Breast epithelium (tissue), 4 donors: Measurements from ENCODE around the gene FGGY. TPM values are rescaled to one million over a fixed set of nuclear protein-coding genes. Genes with fewer than 3 reads are reported as not detected.
"Not testable (repeated sequence)": the region's sequence is repeated elsewhere in the genome, so short reads cannot be mapped to it uniquely, and the experiment has no call there.

Experiments used
- DNase-seq, 2 donors: peaks; one replicate each; pipeline ENCODE4 v3.0.0-alpha.2; 2019; ENCODE audit warnings: low spot score in 2 of 2
- H3K27ac ChIP-seq, 2 donors: fragments of 200-600 bp; sonication (generic) in 1 of 2; one replicate each; pipeline ENCODE4 v1.5.1; 2016 to 2019; ENCODE audit warnings: mild to moderate bottlenecking in 1 of 2
- H3K27me3 ChIP-seq, 2 donors: fragments of 200-600 bp; sonication (generic) in 1 of 2; one replicate each; pipeline versions ENCODE4 v1.5.1 to v1.6.0; 2017 to 2019; ENCODE audit warnings: control low read depth in 1 of 2, mild to moderate bottlenecking in 1 of 2
- H3K36me3 ChIP-seq: fragments of 200-600 bp; one replicate; pipeline ENCODE4 v1.5.1; 2019
- H3K4me1 ChIP-seq, 2 donors: fragments of 200-600 bp; sonication (generic); one replicate each; pipeline ENCODE4 v1.5.1; 2016 to 2019; ENCODE audit warnings: control low read depth in 1 of 2
- H3K4me3 ChIP-seq, 3 donors: fragments of 200-600 bp; sonication (generic); 1 replicate in 2 of 3; 2 replicates in 1 of 3; pipeline ENCODE4 v1.5.1; 2016 to 2019; ENCODE audit warnings: mild to moderate bottlenecking in 3 of 3, moderate library complexity in 2 of 3
- H3K9me3 ChIP-seq, 2 donors: fragments of 200-600 bp; sonication (generic) in 1 of 2; one replicate each; pipeline ENCODE4 v1.5.1; 2016 to 2019; ENCODE audit warnings: control low read depth in 1 of 2
- CTCF ChIP-seq, 3 donors: fragments of 450-650 bp; IDR thresholded peaks; one replicate each; pipeline ENCODE4 v1.5.1; 2016 to 2017; ENCODE audit warnings: antibody characterized with exemption in 3 of 3, mild to moderate bottlenecking in 3 of 3, moderate library complexity in 3 of 3
- POLR2A ChIP-seq: fragments of 450-650 bp; IDR thresholded peaks from one replicate; pipeline ENCODE4 v1.6.1; 2016; ENCODE audit warnings: antibody characterized with exemption, mild to moderate bottlenecking, moderate library complexity
- POLR2AphosphoS5 ChIP-seq, 3 donors: sonication (generic); formaldehyde crosslinking; IDR thresholded peaks; one replicate each; pipeline ENCODE4 v1.6.1; 2017; ENCODE audit warnings: antibody characterized with exemption in 3 of 3
- intact Hi-C: fragments of 100-400 bp; cut with DNase I; formaldehyde crosslinking; loops from one replicate; pipeline ENCODE4 v1.15.1; 2023; ENCODE audit warnings: low total_unique reads
- total RNA-seq, 3 donors: library from RNA; depleted of rRNA; stranded (reverse); fragments of >200 nt; gene quantifications; one replicate each; pipeline ENCODE4 v1.1.0, GENCODE V29; 2016

FGGY gene
- total RNA-seq, 3 donors from 2014 or later, result 16.2 to 50.3 (median 29.2) TPM

- TF ChIP-seq CTCF (IDR thresholded peaks at IDR 0.05) (no peak), POLR2AphosphoS5 (IDR thresholded peaks at IDR 0.05) (no peak), POLR2A (no peak)
These were observed 233.2 kb downstream of the FGGY start for GRCh38 chr1:59530119-59530518.

GRCh38 chr1:59532102-59532501 lies 235.2 kb downstream of the FGGY start:
- TF ChIP-seq POLR2AphosphoS5 (IDR thresholded peaks at IDR 0.05) (no peak), CTCF (IDR thresholded peaks at IDR 0.05) (no peak), POLR2A (no peak)
- H3K36me3 ChIP-seq, result no peaks in the 10 kb centered on the region
- H3K4me1 ChIP-seq, result no peaks in the 10 kb centered on the region
- H3K27me3 ChIP-seq, result no peaks in the 10 kb centered on the region
- H3K9me3 ChIP-seq, result no peaks in the 10 kb centered on the region
- no peak for DNase-seq
- intact Hi-C loops, result no loop called here
- H3K4me3 ChIP-seq, result no peak overlapping the region
- no peak overlapping the region for H3K27ac ChIP-seq

More at GRCh38 chr1:59530119-59530518, 233.2 kb downstream of the FGGY start:
- no peak for DNase-seq
- Histone ChIP-seq H3K4me1 (no peaks in the 10 kb centered on the region), H3K27ac (no peak overlapping the region), H3K4me3 (no peak overlapping the region), H3K9me3 (no peaks in the 10 kb centered on the region), H3K36me3 (no peaks in the 10 kb centered on the region), H3K27me3 (no peaks in the 10 kb centered on the region)
- intact Hi-C loops, result no loop called here

GRCh38 chr1:59538476-59538875 lies 241.6 kb downstream of the FGGY start:
- DNase-seq, H3K9me3 ChIP-seq, H3K4me3 ChIP-seq, H3K27me3 ChIP-seq, intact Hi-C loops, H3K27ac ChIP-seq, H3K36me3 ChIP-seq, H3K4me1 ChIP-seq: not testable (repeated sequence)

GRCh38 chr1:59539961-59540681 lies 243.2 kb downstream of the FGGY start:
- H3K27me3 ChIP-seq, result no peaks in the 10 kb centered on the region
- no peak for DNase-seq
- no peaks in the 10 kb centered on the region for H3K4me1 ChIP-seq
- no peak overlapping the region for H3K4me3 ChIP-seq
- no peaks in the 10 kb centered on the region for H3K9me3 ChIP-seq
- TF ChIP-seq POLR2AphosphoS5 (IDR thresholded peaks at IDR 0.05) (no peak), POLR2A (no peak), CTCF (IDR thresholded peaks at IDR 0.05) (no peak)
- no peaks in the 10 kb centered on the region for H3K36me3 ChIP-seq
- intact Hi-C loops, result no loop called here
- H3K27ac ChIP-seq, result no peak overlapping the region

GRCh38 chr1:59541161-59541560 lies 244.3 kb downstream of the FGGY start:
- H3K9me3 ChIP-seq, result no peaks in the 10 kb centered on the region
- no peak overlapping the region for H3K27ac ChIP-seq
- no peaks in the 10 kb centered on the region for H3K27me3 ChIP-seq
- no peak for DNase-seq
- TF ChIP-seq POLR2AphosphoS5 (IDR thresholded peaks at IDR 0.05) (no peak), CTCF (IDR thresholded peaks at IDR 0.05) (no peak), POLR2A (no peak)
- no peak overlapping the region for H3K4me3 ChIP-seq
- intact Hi-C loops, result no loop called here
- no peaks in the 10 kb centered on the region for H3K4me1 ChIP-seq
- no peaks in the 10 kb centered on the region for H3K36me3 ChIP-seq
